IMR-90 (cell line): ENCODE data around the gene TMEM168. TPM values are rescaled to one million over a fixed set of nuclear protein-coding genes. Genes with fewer than 3 reads are reported as not detected.
"Not testable (repeated sequence)": the region's sequence is repeated elsewhere in the genome, so short reads cannot be mapped to it uniquely, and the experiment has no call there.

Experiments used
- ATAC-seq: fragments of 200-7000 bp; cut with Tn5 transposase; 2 replicates; pipeline ENCODE4 v1.9.1; 2020; ENCODE audit warnings: low read depth, mild to moderate bottlenecking, moderate library complexity
- BruUV-seq: library from RNA; stranded (reverse); fragments of 400-500 nt; replicated peaks from 2 replicates; lab custom pipeline; 2021; lab: Mats Ljungman, UMichigan
- CTCF ChIA-PET: fragments of 300-600 bp; formaldehyde crosslinking; extraction: SDS; loops from one replicate; lab custom pipeline; 2021; ENCODE audit warnings: antibody characterized with exemption; lab: Yijun Ruan, JAX
- POLR2A ChIA-PET: fragments of 300-600 bp; sonication (Branson Sonifier 250); formaldehyde crosslinking; loops from one replicate; lab custom pipeline; 2022; ENCODE audit warnings: antibody characterized with exemption; ENCODE audit not compliant: unreplicated experiment; lab: Charles Lee
- DNase-seq: peaks from one replicate; pipeline ENCODE4 v3.0.0; 2013
- H2AFZ ChIP-seq: replicated peaks from 2 replicates; pipeline ENCODE3; 2013; ENCODE audit warnings: low read length, mild to moderate bottlenecking; ENCODE audit not compliant: poor library complexity
- H2AK5ac ChIP-seq: 2 replicates; pipeline ENCODE4 v1.6.1; 2013; ENCODE audit warnings: low read depth, low read length, inconsistent platforms
- H2AK9ac ChIP-seq: replicated peaks from 2 replicates; pipeline ENCODE3; 2013; ENCODE audit warnings: mild to moderate bottlenecking, low read depth, low read length, moderate library complexity; ENCODE audit not compliant: poor library complexity
- H2BK120ac ChIP-seq: 2 replicates; pipeline ENCODE4 v1.6.1; 2013; ENCODE audit warnings: low read depth, low read length, inconsistent platforms
- H2BK15ac ChIP-seq: 3 replicates; pipeline ENCODE4 v1.6.1; 2013; ENCODE audit warnings: low read depth, low read length, inconsistent platforms
- H2BK20ac ChIP-seq: 2 replicates; pipeline ENCODE4 v1.6.1; 2013; ENCODE audit warnings: low read depth, mild to moderate bottlenecking, inconsistent platforms, low read length, moderate library complexity
- H2BK5ac ChIP-seq: 2 replicates; pipeline ENCODE4 v1.6.1; 2013; ENCODE audit warnings: mild to moderate bottlenecking, low read depth, low read length, inconsistent platforms; ENCODE audit not compliant: poor library complexity, severe bottlenecking
- H3K14ac ChIP-seq: replicated peaks from 2 replicates; pipeline ENCODE4 v1.6.1; 2013; ENCODE audit warnings: low read depth, low read length, inconsistent platforms
- H3K18ac ChIP-seq: 2 replicates; pipeline ENCODE4 v1.6.1; 2013; ENCODE audit warnings: low read depth, low read length, control low read depth
- H3K23ac ChIP-seq: 2 replicates; pipeline ENCODE4 v1.6.1; 2013; ENCODE audit warnings: low read depth, low read length, inconsistent platforms
- H3K27ac ChIP-seq: 2 replicates; pipeline ENCODE4 v1.5.1; 2013; ENCODE audit warnings: mild to moderate bottlenecking, control low read depth, low read length; ENCODE audit not compliant: insufficient read depth
- H3K27me3 ChIP-seq: 2 replicates; pipeline ENCODE4 v1.6.1; 2013; ENCODE audit warnings: low read length; ENCODE audit not compliant: control insufficient read depth, insufficient read depth
- H3K36me3 ChIP-seq: 2 replicates; pipeline ENCODE4 v1.6.1; 2013; ENCODE audit warnings: low read length, mixed read lengths; ENCODE audit not compliant: control insufficient read depth, insufficient read depth
- H3K4ac ChIP-seq: 2 replicates; pipeline ENCODE4 v1.6.1; 2013; ENCODE audit warnings: low read depth, low read length, inconsistent platforms
- H3K4me1 ChIP-seq: 2 replicates; pipeline ENCODE4 v1.6.1; 2013; ENCODE audit warnings: low read length, mixed read lengths; ENCODE audit not compliant: control insufficient read depth, insufficient read depth
- H3K4me2 ChIP-seq: 2 replicates; pipeline ENCODE4 v1.6.1; 2013; ENCODE audit warnings: low read depth, mild to moderate bottlenecking, control low read depth, low read length, moderate library complexity
- H3K4me3 ChIP-seq: 2 replicates; pipeline ENCODE4 v1.5.1; 2013; ENCODE audit warnings: low read depth, mild to moderate bottlenecking, control low read depth, low read length, moderate library complexity; ENCODE audit not compliant: insufficient read depth
- H3K56ac ChIP-seq: 2 replicates; pipeline ENCODE4 v1.6.1; 2013; ENCODE audit warnings: low read length, inconsistent platforms; ENCODE audit not compliant: insufficient read depth; ENCODE audit errors: extremely low read depth
- H3K79me1 ChIP-seq, 2 experiments: 2 replicates each; pipeline ENCODE4 v1.6.1; 2013; ENCODE audit warnings: low read length in 2 of 2, inconsistent platforms in 1 of 2, low read depth in 1 of 2
- H3K9ac ChIP-seq: 2 replicates; pipeline ENCODE4 v1.6.1; 2013; ENCODE audit warnings: low read depth, low read length, control low read depth
- H3K9me1 ChIP-seq: 2 replicates; pipeline ENCODE4 v1.6.1; 2013; ENCODE audit warnings: low read length, inconsistent platforms; ENCODE audit not compliant: insufficient read depth
- H3K9me3 ChIP-seq: 2 replicates; pipeline ENCODE4 v1.6.1; 2013; ENCODE audit warnings: low read length; ENCODE audit not compliant: control insufficient read depth, insufficient read depth
- H4K20me1 ChIP-seq: 2 replicates; pipeline ENCODE4 v1.6.1; 2013; ENCODE audit warnings: low read length, inconsistent platforms; ENCODE audit not compliant: insufficient read depth
- H4K5ac ChIP-seq: 2 replicates; pipeline ENCODE4 v1.6.1; 2013; ENCODE audit warnings: mild to moderate bottlenecking, low read depth, low read length, control low read depth
- H4K8ac ChIP-seq, 2 experiments: 2 replicates each; pipeline ENCODE4 v1.6.1; 2013; ENCODE audit warnings: low read depth in 2 of 2, low read length in 2 of 2, control low read depth in 1 of 2, inconsistent platforms in 1 of 2
- H4K91ac ChIP-seq: 2 replicates; pipeline ENCODE4 v1.6.1; 2013; ENCODE audit warnings: low read depth, low read length, inconsistent platforms; ENCODE audit not compliant: insufficient read depth
- BHLHE40 ChIP-seq: fragments of 150-350 bp; IDR thresholded peaks from 2 replicates; pipeline ENCODE4 v1.6.1; 2016; ENCODE audit warnings: mild to moderate bottlenecking, low read depth, low read length
- CHD1 ChIP-seq: IDR thresholded peaks from 2 replicates; pipeline ENCODE4 v1.6.1; 2012; ENCODE audit warnings: low read depth, low read length, improper control_type of control experiment
- RAD21 ChIP-seq: IDR thresholded peaks from 2 replicates; pipeline ENCODE4 v1.6.1; 2012; ENCODE audit warnings: low read length, improper control_type of control experiment
- RCOR1 ChIP-seq: IDR thresholded peaks from 2 replicates; pipeline ENCODE4 v1.6.1; 2012; ENCODE audit warnings: mild to moderate bottlenecking, low read length, improper control_type of control experiment; ENCODE audit not compliant: insufficient replicate concordance
- WGBS, 2 experiments: methylation state at CpG; one replicate each; pipeline versions ENCODE4 v1.1.5 to v1.1.7; 2013; ENCODE audit warnings: missing lambda C conversion rate in 2 of 2; ENCODE audit not compliant: insufficient read length in 1 of 2; ENCODE audit errors: extremely low coverage in 2 of 2; 5-methylcytosine and 5-hydroxymethylcytosine counted together
- dilution Hi-C: fragments of 300-500 bp; cut with HindIII; formaldehyde crosslinking; loops from one replicate; pipeline ENCODE4 v1.14.3; 2018; ENCODE audit warnings: low sequenced_read_pairs; ENCODE audit not compliant: unreplicated experiment
- in situ Hi-C: fragments of 300-500 bp; cut with MboI; formaldehyde crosslinking; loops from 3 replicates; pipeline ENCODE4 v1.14.3; 2019; ENCODE audit warnings: low sequenced_read_pairs, inconsistent platforms, mixed read lengths
- intact Hi-C: fragments of 100-400 bp; cut with micrococcal nuclease; formaldehyde crosslinking; loops from 2 replicates; pipeline ENCODE4 v1.10.0; 2022
- polyA plus RNA-seq, 3 experiments: library from polyadenylated mRNA; depleted of rRNA; stranded (reverse); fragments of >200 nt; gene quantifications; 2 replicates each; pipeline ENCODE4 v1.2.3, GENCODE V29; 2012; ENCODE audit warnings: low replicate concordance in 1 of 3
- total RNA-seq: library from RNA; depleted of rRNA; stranded (reverse); fragments of >200 nt; gene quantifications from 2 replicates; pipeline ENCODE4 v1.2.3, GENCODE V29; 2012

Gene TMEM168
- total and polyA plus RNA-seq, 2 of the 4 experiments (the other 2 are of a cell fraction) = 17.7 to 22.9 TPM

DNA sequence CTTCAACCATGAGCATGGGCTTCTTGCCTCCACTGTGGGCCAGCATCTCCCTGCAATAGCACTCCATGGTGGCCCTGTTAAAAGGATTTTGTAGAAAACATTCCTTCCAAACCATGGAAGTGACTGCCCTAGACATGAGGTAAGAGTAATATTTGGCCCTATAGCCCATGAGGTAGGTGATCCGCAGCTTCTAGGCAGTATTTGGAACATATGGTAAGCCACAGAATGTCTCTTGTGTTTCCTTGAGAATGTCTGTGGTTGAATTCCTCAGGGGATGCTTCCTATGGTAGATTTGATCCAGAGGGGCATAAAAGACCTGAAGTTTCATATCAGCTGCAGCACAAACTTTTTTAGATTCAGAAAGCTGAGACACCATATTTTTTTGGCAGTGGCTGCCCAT is 54.9 kb downstream of the TMEM168 start:
- DNase-seq = no peak
- intact Hi-C loops (no loop called here), dilution Hi-C loops (no loop called here), in situ Hi-C loops (no loop called here)
- WGBS, 2 experiments = no CpG with 5 or more reads among the region's 1 CpG
- Histone ChIP-seq H3K9me3 (peaks cover 7% of the 10 kb centered on the region; the same call in 1 of the 2 replicates), H3K9ac (no peak overlapping the region), H3K36me3 (no peaks in the 10 kb centered on the region), H2AK9ac (no peak overlapping the region), H3K18ac (no peak overlapping the region), H3K4ac (no peak overlapping the region), H3K56ac (no peak overlapping the region), H3K79me1 (no peaks in the 10 kb centered on the region), H2AFZ (no peak overlapping the region), H4K91ac (no peak overlapping the region), H2BK120ac (no peak overlapping the region), H4K20me1 (no peaks in the 10 kb centered on the region), H2BK15ac (no peak overlapping the region), H3K4me3 (no peak overlapping the region), H3K27ac (no peak overlapping the region), H2BK20ac (no peak overlapping the region), H3K9me1 (no peaks in the 10 kb centered on the region), H4K8ac (no peak overlapping the region), H3K14ac (no peak overlapping the region), H3K27me3 (no peaks in the 10 kb centered on the region), H2BK5ac (no peak overlapping the region), H3K4me1 (no peaks in the 10 kb centered on the region), H4K5ac (no peak overlapping the region), H3K23ac (no peak overlapping the region), H2AK5ac (no peak overlapping the region), H3K4me2 (no peak overlapping the region)
- POLR2A ChIA-PET = no interaction called here
- no peak for TF ChIP-seq RCOR1
- TF ChIP-seq BHLHE40 = no peak
- no peak for TF ChIP-seq RAD21
- TF ChIP-seq CHD1 = no peak
- no TSS peak for BruUV-seq
- CTCF ChIA-PET = no interaction called here
- ATAC-seq = no peak

DNA sequence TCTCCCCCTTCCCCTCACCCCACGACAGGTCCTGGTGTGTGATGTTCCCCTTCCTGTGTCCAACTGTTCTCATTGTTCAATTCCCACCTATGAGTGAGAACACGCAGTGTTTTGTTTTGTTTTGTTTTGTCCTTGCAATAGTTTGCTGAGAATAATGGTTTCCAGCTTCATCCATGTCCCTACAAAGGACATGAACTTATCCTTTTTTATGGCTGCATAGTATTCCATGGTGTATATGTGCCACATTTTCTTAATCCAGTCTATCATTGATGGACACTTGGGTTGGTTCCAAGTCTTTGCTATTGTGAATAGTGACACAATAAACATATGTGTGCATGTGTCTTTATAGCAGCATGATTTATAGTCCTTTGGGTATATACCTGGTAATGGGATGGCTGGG is 58.9 kb downstream of the TMEM168 start:
- H2BK120ac ChIP-seq, H4K91ac ChIP-seq, POLR2A ChIA-PET, H3K4ac ChIP-seq, ATAC-seq, H3K4me3 ChIP-seq, in situ Hi-C loops, H3K9ac ChIP-seq, intact Hi-C loops, BruUV-seq, H4K8ac ChIP-seq, H3K14ac ChIP-seq, H2BK20ac ChIP-seq, H3K4me1 ChIP-seq, H3K56ac ChIP-seq, dilution Hi-C loops, H2AK5ac ChIP-seq, H3K9me1 ChIP-seq, DNase-seq, H3K27ac ChIP-seq, H2AFZ ChIP-seq, CTCF ChIA-PET, H4K20me1 ChIP-seq, H3K4me2 ChIP-seq, H2BK15ac ChIP-seq, H3K36me3 ChIP-seq, H3K18ac ChIP-seq, H3K23ac ChIP-seq, H3K27me3 ChIP-seq, H2AK9ac ChIP-seq, H2BK5ac ChIP-seq, H4K5ac ChIP-seq, H3K79me1 ChIP-seq, H3K9me3 ChIP-seq: not testable (repeated sequence)
- WGBS, 2 experiments = no CpG with 5 or more reads among the region's 2 CpGs
